Sigmoid colon (tissue), 7 donors: Measurements from ENCODE around the gene CCDC127. TPM values are rescaled to one million over a fixed set of nuclear protein-coding genes. Genes with fewer than 3 reads are reported as not detected.

ENCODE experiments used
- DNase-seq: peaks from one replicate; pipeline ENCODE4 v3.0.0-alpha.2; 2019
- H3K27ac ChIP-seq, 4 donors: fragments of 200-600 bp; sonication (generic); one replicate each; pipeline ENCODE4 v1.5.1; 2016 to 2019; ENCODE audit warnings: mild to moderate bottlenecking in 1 of 4
- H3K27me3 ChIP-seq, 3 donors: fragments of 200-600 bp; sonication (generic); one replicate each; pipeline ENCODE4 v1.5.1; 2019; ENCODE audit warnings: mild to moderate bottlenecking in 1 of 3
- H3K36me3 ChIP-seq, 4 donors: fragments of 200-600 bp; sonication (generic); one replicate each; pipeline ENCODE4 v1.5.1; 2016 to 2019
- H3K4me1 ChIP-seq, 4 donors: fragments of 200-600 bp; sonication (generic); one replicate each; pipeline ENCODE4 v1.5.1; 2017 to 2019
- H3K4me3 ChIP-seq, 4 donors: fragments of 200-600 bp; sonication (generic); one replicate each; pipeline ENCODE4 v1.5.1; 2017 to 2019; ENCODE audit warnings: mild to moderate bottlenecking in 2 of 4, moderate library complexity in 1 of 4
- H3K9me3 ChIP-seq, 4 donors: fragments of 200-600 bp in 3 of 4; sonication (generic) in 3 of 4; one replicate each; pipeline versions ENCODE4 v1.5.1 to v1.6.1; 2013 to 2019
- EP300 ChIP-seq, 4 donors: sonication (generic); formaldehyde crosslinking; IDR thresholded peaks; one replicate each; pipeline ENCODE4 v1.6.1; 2017; ENCODE audit warnings: antibody characterized with exemption in 4 of 4
- POLR2A ChIP-seq, 2 donors: fragments of 450-650 bp; IDR thresholded peaks; one replicate each; pipeline ENCODE4 v1.6.1; 2016; ENCODE audit warnings: antibody characterized with exemption in 2 of 2, mild to moderate bottlenecking in 2 of 2, moderate library complexity in 2 of 2
- POLR2AphosphoS5 ChIP-seq, 4 donors: sonication (generic); formaldehyde crosslinking; IDR thresholded peaks; one replicate each; pipeline ENCODE4 v1.6.1; 2017; ENCODE audit warnings: antibody characterized with exemption in 4 of 4
- WGBS, 2 donors: extraction: QIAGEN DNeasy Blood & Tissue Kit; methylation state at CpG; one replicate each; pipeline ENCODE4 v1.1.7; 2013; 5-methylcytosine and 5-hydroxymethylcytosine counted together
- intact Hi-C: fragments of 100-400 bp; cut with DNase I; formaldehyde crosslinking; loops from one replicate; pipeline ENCODE4 v1.15.1; 2023
- polyA plus RNA-seq, 3 donors: library from polyadenylated mRNA; stranded (reverse); fragments of 200-250 nt; gene quantifications; one replicate each; pipeline ENCODE4 v1.2.3, GENCODE V29; 2013
- total RNA-seq, 4 donors: library from RNA; depleted of rRNA; stranded (reverse); fragments of >200 nt; gene quantifications; one replicate each; pipeline ENCODE4 v1.1.0, GENCODE V29; 2016
- TF ChIP-seq, protein P1 (sequence below), 4 experiments: fragments of 450-650 bp in 3 of 4; fragments of 200-600 bp in 1 of 4; IDR thresholded peaks; one replicate each; pipeline ENCODE4 v1.5.1; 2016 to 2019; ENCODE audit warnings: antibody characterized with exemption in 4 of 4, mild to moderate bottlenecking in 3 of 4, moderate library complexity in 2 of 4
- donor health status: healthy with polysubstance abuse.
- donor health status: Bipolar disorder and iron deficiency.
- donor health status: healthy.

Gene CCDC127
- total and polyA plus RNA-seq, 7 donors, result 1.2 to 8.3 (median 5.7) TPM

DNA sequence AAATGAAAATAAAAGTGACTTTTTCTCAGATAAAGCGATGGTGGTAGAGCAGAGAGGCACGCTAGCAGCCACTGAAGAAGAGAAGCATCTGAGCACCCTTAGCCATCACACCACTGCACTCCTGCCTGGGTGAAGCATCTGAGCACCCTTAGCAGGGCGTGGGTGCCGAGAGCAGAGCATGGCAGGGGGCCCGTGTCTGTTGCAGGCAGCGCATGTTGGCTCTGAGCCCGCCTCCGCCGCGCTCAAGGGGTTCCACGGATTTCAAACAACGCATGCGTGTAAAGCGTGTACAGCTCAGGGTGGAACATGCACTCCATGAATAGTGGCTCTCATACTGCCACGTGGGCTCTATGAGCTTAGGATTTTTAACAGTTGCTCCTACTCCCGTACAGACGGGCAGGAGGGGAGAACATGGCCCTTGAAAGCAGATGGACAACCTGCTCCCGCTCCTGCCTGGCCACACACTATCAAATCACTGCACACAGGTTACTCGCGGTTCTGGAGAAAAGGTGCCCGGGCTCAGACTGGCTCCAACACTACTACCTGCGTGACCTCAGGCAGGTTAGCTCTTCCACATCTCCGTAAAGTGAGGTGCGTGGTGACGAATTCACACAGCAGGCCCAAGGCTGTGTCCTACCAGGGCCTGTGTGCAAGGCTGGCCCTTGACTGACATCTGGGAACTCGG, 14.6 kb downstream of the CCDC127 start:
- Histone ChIP-seq H3K27ac (no peak overlapping the region), H3K4me3 (no peak overlapping the region), H3K36me3 (peaks cover 0 to 38% (median 7%) of the 10 kb centered on the region in 4 donors), H3K4me1 (peaks cover 0 to 15% (median 12%) of the 10 kb centered on the region in 4 donors), H3K9me3 (no peaks in the 10 kb centered on the region), H3K27me3 (no peaks in the 10 kb centered on the region)
- TF ChIP-seq, protein P1, sequence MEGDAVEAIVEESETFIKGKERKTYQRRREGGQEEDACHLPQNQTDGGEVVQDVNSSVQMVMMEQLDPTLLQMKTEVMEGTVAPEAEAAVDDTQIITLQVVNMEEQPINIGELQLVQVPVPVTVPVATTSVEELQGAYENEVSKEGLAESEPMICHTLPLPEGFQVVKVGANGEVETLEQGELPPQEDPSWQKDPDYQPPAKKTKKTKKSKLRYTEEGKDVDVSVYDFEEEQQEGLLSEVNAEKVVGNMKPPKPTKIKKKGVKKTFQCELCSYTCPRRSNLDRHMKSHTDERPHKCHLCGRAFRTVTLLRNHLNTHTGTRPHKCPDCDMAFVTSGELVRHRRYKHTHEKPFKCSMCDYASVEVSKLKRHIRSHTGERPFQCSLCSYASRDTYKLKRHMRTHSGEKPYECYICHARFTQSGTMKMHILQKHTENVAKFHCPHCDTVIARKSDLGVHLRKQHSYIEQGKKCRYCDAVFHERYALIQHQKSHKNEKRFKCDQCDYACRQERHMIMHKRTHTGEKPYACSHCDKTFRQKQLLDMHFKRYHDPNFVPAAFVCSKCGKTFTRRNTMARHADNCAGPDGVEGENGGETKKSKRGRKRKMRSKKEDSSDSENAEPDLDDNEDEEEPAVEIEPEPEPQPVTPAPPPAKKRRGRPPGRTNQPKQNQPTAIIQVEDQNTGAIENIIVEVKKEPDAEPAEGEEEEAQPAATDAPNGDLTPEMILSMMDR (IDR thresholded peaks at IDR 0.05), result no peak
- TF ChIP-seq POLR2AphosphoS5 (IDR thresholded peaks at IDR 0.05), result no peak
- TF ChIP-seq POLR2A (IDR thresholded peaks at IDR 0.05), result no peak
- no peak for TF ChIP-seq EP300 (IDR thresholded peaks at IDR 0.05)
- intact Hi-C loops, result no loop called here
- no peak for DNase-seq
- 92 to 93% methylated on average over 26 of the region's 26 CpGs for WGBS, 2 donors

DNA sequence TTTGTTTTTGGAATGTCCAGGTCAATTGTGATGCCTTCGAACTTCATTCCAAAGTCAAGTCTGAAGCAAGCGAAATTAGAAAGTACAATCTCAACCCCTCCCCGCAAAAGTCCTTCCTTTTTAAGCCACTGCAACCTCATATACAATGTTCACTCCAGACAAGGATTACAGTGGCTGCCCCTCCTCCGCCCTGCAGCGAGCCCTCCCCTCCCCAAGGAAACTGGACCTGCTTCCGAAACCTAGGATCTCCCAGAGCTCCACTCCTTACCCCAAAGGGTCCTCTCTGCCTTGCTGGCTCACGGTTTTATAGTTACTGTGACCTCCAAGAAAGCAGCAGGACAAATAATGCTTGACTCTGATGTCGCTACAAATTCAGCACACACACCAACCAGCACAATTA, 16.3 kb downstream of the CCDC127 start:
- DNase-seq, result no peak
- intact Hi-C loops, result no loop called here
- Histone ChIP-seq H3K27me3 (no peaks in the 10 kb centered on the region), H3K4me1 (peaks cover 0 to 10% (median 9%) of the 10 kb centered on the region in 4 donors), H3K36me3 (peaks cover 0 to 38% (median 7%) of the 10 kb centered on the region in 4 donors), H3K9me3 (no peaks in the 10 kb centered on the region), H3K27ac (no peak overlapping the region), H3K4me3 (no peak overlapping the region)
- WGBS, 2 donors, result 90 to 96% methylated on average over 8 of the region's 8 CpGs
- TF ChIP-seq EP300 (IDR thresholded peaks at IDR 0.05) (no peak), POLR2A (IDR thresholded peaks at IDR 0.05) (no peak), POLR2AphosphoS5 (IDR thresholded peaks at IDR 0.05) (no peak)
- TF ChIP-seq, protein P1 (IDR thresholded peaks at IDR 0.05), result no peak

DNA sequence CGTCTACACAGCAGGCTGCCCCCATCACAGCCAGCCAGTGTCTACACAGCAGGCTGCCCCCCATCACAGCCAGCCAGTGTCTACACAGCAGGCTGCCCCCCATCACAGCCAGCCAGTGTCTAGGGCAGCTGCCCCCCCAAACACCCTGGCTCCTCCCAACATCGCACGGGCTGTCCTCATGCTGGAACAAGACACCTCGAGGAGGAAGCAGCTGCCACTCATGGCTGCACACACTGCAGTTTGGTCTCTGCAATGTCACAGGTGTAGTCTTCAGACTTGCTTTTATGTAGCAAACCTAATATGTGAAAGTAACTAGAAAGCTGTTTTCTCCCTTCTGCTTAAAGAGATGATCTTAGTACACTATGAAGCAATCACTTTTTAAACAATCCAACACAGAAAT, 17.0 kb downstream of the CCDC127 start:
- Histone ChIP-seq H3K4me3 (no peak overlapping the region), H3K27ac (no peak overlapping the region), H3K36me3 (peaks cover 0 to 38% (median 7%) of the 10 kb centered on the region in 4 donors), H3K27me3 (no peaks in the 10 kb centered on the region), H3K9me3 (no peaks in the 10 kb centered on the region), H3K4me1 (peaks cover 0 to 3% (median 2%) of the 10 kb centered on the region in 4 donors)
- intact Hi-C loops, result no loop called here
- TF ChIP-seq EP300 (IDR thresholded peaks at IDR 0.05) (no peak), POLR2AphosphoS5 (IDR thresholded peaks at IDR 0.05) (no peak), POLR2A (IDR thresholded peaks at IDR 0.05) (no peak)
- TF ChIP-seq, protein P1 (IDR thresholded peaks at IDR 0.05), result no peak
- no peak for DNase-seq
- 46 to 74% methylated on average over 4 of the region's 4 CpGs for WGBS, 2 donors

DNA sequence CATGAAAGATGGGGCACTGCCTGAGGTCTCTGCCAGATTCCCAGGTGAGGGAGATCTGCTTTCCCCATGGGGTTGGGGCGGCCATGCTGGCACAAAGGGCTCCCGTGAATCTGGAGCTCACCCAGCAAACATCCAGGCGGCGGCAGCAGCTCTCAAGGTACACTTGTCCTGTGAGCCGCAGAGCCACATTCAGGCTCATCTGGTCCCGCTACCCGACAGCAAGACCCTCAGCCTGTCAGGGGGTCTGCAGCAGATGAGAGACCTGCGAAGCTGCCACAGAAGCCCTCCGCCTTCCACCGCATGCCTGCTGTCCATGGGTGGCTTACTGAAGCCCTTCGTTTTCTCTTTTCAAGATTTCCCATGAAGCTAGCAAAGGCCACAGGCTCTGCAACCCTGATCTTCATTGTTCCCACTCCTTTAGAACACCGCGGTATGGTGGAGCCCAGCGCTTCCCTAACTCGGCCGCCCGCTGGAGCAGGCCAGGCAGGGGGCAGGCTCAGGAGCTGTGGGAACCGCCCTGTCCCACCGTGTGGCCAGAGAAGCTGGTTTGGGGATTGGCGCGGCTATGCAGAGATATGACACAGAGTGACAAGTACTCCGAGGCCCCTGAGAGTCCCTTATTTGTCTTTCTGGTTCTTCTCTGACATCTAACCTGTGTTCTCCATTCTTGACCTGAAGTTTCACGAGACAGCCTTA, 17.9 kb downstream of the CCDC127 start:
- Histone ChIP-seq H3K27me3 (no peaks in the 10 kb centered on the region), H3K4me1 (no peaks in the 10 kb centered on the region), H3K36me3 (peaks cover 0 to 32% (median 5%) of the 10 kb centered on the region in 4 donors), H3K4me3 (no peak overlapping the region), H3K27ac (no peak overlapping the region), H3K9me3 (no peaks in the 10 kb centered on the region)
- TF ChIP-seq POLR2A (IDR thresholded peaks at IDR 0.05), result no peak
- TF ChIP-seq, protein P1 (IDR thresholded peaks at IDR 0.05), result no peak
- no peak for TF ChIP-seq EP300 (IDR thresholded peaks at IDR 0.05)
- TF ChIP-seq POLR2AphosphoS5 (IDR thresholded peaks at IDR 0.05), result no peak
- intact Hi-C loops, result no loop called here
- no peak for DNase-seq
- WGBS, 2 donors, result 92 to 93% methylated on average over 23 of the region's 23 CpGs
